Effector CD4-positive, alpha-beta T cell (primary cell): ENCODE data around the gene RAPGEF3.

Experiments
- DNase-seq: peaks from one replicate; pipeline ENCODE4 v3.0.0-alpha.2; 2020

The RAPGEF3 gene

DNA sequence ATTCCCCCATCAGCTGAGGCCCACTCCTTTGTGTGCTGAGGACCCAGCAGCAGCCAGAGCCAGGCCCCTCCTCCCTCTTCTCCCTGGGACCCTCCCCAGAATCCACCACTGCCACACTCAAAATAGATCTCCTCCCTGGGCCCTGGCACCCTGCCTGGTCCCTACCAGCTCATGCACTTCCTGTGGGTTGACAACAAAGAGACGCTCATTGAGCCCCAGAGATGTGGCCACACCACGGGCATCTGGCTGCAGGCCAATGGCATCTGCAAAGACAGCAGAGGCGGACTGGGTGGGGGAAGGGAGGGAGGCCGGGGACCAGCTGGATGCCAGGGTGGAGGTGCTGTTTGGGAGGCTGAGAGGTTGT, 17.4 kb downstream of the RAPGEF3 start:
- DNase-seq = peak; percentile 51

GRCh38 chr12:47740606-47741339, 17.9 kb downstream of the RAPGEF3 start:
- no peak for DNase-seq

DNA sequence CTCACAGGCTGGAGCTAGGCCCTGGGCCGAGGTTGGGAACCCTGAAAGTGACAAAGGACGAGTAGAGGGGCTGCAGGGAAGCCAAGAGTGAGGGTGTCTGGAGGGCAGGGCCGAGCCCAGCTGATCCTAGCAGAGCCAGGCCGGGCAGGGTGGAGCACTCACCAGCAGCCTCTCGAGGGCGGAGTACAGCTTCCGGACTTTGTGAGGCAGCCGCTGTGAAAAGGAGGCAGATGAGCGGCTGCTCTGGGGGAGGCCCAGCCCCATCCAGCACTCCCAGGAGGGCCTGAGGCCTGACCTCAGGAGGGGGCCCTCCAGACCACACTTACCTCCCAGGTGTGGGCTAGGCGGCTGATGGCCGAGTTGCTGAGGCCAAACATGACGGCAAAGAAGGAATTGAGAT, 18.7 kb downstream of the RAPGEF3 start:
- no peak for DNase-seq

DNA sequence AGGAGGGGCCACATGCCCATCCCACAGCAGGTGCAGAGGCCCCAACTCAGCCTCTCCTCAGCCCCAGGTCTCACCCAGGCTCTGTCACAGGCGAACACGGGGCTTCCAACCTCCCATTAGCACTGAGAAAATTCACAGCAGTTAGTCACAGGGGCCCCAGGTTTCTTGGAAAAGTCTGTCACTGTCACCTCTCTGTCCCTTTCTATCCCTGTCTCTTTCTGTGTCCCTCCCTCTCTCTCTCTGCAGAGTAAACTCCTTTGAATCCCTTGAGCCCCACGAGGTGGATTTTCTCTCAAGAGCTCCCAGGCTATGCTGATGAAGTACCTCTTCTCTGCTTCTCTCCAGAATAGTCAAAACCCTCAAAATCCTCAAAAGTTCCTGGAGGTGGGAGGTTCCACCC, 19.4 kb downstream of the RAPGEF3 start:
- DNase-seq = no peak

- no peak for DNase-seq
These were observed 20.6 kb downstream of the RAPGEF3 start for GRCh38 chr12:47737936-47738594.

DNA sequence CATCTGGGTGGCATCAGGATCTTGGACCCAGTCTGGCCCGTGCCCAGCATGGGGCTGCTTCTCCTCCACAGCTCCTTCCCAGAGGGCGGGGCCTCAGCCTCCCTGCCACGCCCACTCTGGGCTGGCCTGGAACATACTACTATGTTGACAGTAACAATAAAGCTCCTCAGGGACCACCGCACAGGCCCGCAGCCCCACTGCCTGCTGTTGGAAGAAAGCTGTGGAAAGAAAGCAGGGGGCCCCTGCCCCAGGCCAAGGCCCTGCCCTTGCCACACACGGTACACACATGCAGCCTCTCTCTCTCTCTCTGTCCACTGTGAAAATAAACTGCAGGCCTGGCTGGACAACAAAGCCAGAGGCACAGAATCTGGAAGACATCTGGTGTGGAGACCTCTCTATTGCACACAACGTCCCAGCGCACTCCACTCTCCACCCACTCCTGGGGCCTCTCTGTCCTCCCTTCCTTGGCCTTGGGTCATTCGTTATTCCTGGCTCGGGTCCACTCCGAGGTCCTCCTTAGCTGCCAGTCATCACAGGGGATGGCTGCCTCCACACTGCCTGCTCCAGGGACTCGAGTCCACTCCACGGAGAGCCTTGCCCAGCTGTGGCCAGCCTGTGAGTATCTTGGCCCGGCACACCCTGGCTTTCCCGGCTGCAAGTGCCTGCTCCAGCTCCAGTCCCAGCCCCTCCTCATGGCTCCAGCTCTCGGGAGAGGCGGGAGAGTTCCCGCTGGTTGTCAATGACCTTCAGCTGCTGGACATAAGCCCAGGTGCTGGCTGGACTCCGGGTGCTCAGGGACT, 21.6 kb downstream of the RAPGEF3 start:
- DNase-seq = no peak

GRCh38 chr12:47736216-47736615, 22.5 kb downstream of the RAPGEF3 start:
- no peak for DNase-seq

DNA sequence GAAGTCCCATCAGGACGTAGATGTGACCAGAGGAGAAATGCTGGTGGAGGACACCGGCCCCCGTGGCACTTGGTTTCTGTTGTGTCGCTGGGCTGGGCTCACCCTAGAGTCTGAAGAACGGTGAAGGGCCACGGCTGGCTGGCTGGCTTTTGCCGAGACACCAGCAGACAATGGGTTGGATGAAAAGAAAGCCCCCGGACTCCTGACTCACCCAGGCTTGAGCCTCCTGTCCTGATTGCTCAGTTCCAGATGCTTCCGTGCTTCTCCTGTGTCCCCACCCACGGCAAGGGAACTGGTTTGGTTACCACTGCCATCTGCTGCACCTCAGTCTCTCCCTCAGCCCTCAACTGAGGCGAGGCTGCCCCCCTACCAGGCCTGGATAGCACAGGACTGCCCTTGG, 23.0 kb downstream of the RAPGEF3 start:
- DNase-seq = no peak

- no peak for DNase-seq
These were observed 23.8 kb downstream of the RAPGEF3 start for GRCh38 chr12:47734725-47735480.

DNA sequence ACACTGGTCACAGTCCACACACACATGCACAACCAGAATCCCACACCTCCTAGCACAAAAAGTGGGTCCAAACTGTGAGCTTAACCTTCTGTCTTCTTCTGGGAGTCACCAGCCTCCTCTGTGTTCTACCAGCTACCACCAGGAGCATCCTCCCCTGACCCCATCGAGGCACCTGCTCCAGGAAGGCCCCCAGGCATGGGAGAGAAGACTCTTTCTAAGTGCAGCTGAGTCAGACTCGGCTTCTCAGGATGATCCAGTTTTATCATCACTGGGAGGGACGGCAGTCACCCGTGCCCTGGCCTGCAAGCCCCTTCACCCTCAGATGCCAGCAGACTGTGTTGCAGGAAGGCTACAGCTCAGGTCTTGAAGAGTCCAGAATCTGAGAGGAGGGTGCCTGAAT, 25.5 kb downstream of the RAPGEF3 start:
- no peak for DNase-seq

GRCh38 chr12:47732504-47732903, 26.2 kb downstream of the RAPGEF3 start:
- DNase-seq = no peak

- DNase-seq = no peak
These were observed 27.0 kb downstream of the RAPGEF3 start for GRCh38 chr12:47731723-47732122.

DNA sequence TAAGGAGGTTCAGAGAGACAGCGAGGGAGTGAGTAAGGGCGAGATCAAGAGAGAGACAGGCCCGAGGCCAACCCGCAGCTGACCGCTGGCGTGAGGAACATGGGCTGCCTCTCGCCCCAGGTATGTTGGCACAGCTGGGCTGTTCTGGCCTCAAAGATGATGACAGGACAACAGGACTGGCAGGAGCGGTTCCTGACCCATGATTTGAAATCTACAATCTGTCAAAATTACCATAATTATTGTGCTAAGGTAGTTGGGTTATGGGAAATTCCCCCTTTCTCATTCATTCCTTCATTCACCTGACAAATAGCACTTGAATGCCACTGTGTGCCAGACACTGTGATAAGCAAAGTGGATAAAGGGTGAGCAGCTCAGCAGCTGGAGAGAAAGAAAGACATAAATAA, 28.3 kb downstream of the RAPGEF3 start:
- no peak for DNase-seq

DNA sequence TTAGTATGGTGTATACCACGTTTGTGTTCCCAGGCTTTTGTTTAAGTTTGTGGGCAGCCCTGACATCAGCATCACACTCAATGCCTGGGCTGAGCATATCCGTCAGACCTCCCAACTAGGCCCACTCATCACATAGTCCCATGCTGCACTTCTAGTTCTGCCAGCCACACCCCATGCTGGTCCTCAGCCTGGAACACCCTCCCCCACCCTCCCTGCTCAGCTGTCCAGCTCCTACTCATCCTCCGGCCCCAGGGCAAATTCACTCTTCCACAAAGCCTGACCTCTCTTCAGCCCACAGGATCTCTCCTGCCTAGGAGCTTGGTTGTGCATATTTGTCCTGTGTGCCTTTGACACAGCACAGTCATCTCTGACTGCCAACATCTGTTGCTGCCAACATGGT, 29.4 kb downstream of the RAPGEF3 start:
- DNase-seq = no peak

DNA sequence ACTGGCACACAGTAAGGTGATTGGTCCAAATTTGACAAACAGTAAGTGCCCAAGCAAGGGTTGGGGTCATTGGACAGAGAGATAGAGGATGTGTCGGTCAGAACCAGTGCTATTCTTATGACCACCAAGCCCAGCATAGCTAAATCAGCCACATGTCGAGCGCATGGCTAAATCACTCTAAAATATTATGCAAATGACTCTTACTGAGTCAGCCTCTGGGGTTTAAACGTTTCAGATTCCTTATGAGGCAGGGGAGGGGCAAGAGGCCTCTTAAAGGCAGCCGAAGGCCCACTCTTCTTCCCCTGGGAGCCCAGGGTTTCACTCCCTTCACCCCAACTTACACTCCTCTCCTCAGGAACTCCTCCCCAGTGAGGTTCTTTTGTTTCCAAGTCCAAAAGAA, 32.8 kb downstream of the RAPGEF3 start:
- DNase-seq = no peak

GRCh38 chr12:47725091-47725772, 33.4 kb downstream of the RAPGEF3 start, which contains the start of gene ENDOU:
Gene ENDOU (minus strand): TSS chr12:47725490. CDS start chr12:47725413, 77 bp downstream.
- no peak for DNase-seq

- no peak for DNase-seq
These were observed 35.6 kb downstream of the RAPGEF3 start for GRCh38 chr12:47722941-47723631.

DNA sequence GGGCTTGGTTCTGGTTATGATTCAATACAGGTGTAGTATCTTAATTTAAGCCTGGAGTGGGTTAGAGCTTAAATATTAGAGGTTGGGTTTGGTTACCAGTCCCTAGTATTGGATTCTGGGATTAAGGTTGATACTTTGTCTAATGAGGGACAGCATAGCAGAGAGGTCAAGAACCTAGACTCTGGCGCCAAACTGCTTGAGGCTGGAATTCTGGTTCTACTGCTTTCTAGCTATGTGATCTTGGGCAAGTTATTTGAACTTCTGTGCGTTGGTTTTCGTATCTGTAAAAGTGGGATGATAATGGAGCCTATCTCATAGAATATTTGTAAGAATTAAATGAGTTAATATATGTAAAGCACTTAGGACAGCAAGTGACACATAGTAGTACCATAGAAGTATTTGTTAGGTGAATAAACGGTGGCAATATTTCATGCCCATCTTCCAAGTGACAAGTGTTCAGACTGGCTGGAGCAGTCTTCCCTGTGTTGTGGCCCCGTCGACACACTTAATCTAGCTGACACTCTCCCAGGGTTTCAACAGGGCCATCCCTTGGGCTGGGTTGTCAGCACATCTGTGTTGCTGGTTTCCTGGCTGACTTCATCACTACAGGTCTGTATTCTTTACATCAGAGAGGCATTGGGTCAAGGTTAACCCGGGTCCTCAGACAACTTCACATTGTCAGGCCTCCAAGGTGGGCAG, 36.4 kb downstream of the RAPGEF3 start:
- no peak for DNase-seq

DNA sequence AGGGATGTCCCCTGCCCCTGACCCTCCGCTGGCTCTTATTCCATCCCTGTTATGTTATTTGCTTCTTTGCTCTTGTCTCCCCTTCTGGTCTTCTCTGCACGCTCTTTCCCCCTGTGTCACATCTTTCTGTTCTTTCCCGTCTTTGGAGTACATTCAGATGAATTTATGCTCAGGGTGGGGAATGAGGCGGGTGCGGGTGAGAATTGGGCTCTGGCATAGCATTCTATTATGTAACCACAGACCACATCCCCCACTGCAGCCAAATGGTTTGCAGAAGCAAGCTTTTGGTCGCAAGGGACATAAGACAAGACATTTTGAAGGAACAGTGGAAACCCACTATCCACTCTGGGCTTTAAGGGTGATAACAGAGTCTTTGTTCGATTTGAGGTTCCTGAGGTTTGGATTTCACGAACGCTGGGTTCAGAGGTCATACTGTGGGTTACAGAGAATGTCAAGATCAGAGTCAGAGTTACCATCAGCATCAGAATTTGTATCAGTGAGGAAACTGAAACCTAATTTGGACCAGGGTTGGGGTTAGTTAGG, 37.2 kb downstream of the RAPGEF3 start:
- DNase-seq = no peak

DNA sequence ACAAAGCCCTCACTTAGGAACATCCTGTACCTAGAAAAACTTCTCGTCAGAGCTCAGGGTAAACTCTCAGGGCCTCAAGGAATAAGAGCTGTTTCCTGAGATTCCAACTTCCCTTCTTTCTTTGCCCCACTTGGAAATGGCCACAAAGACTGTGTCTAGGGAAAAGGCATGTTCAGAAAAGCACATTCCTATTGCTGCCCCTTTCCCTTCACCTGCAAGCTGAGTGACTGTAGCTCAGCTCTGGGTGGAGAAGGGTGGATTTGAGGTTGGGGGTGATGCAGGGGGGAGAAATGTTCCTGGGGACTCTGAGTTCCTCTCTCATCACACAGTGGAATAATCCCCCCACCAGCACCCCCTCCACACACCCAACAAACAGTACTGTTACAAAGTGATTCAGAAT, 40.1 kb downstream of the RAPGEF3 start:
- no peak for DNase-seq
